Measurements from ENCODE around the gene COPS3.

- TF ChIP-seq GATA3 (IDR thresholded peaks at IDR 0.05; ENCODE audit: low read depth, low read length), result no peak
- no peak for TF ChIP-seq GATA2 (IDR thresholded peaks at IDR 0.05; ENCODE audit: low read depth, low read length)
Observed at GRCh38 chr17:17204041-17204591, 76.9 kb downstream of the COPS3 start.
